NOMO-1 treated with dmso at 0.1 percent for 144 hours (cell line): ENCODE data around the gene LCLAT1.
"Not testable (repeated sequence)": the region's sequence is repeated elsewhere in the genome, so short reads cannot be mapped to it uniquely, and the experiment has no call there.

Experiments
- DNase-seq: peaks from one replicate; lab custom pipeline; 2025; ENCODE audit not compliant: unreplicated experiment; lab: John Stamatoyannopoulos, UW

The LCLAT1 gene

DNA sequence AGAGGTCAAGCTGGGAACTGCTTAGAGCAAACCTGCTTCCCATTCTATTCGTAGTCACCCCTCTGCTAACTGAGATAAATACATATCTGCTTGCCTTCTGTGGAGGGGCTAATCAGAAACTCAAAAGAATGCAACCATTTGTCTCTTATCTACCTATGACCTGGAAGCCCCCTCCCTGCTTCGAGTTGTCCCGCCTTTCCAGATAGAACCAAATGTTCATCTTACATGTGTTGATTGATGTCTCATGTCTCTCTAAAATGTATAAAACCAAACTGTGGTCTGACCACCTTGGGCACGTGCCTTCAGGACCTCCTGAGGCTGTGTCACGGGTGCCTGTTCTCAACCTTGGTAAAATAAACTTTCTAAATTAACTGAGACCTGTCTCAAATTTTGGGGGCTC is 66.6 kb downstream of the LCLAT1 start:
- DNase-seq: not testable (repeated sequence)

DNA sequence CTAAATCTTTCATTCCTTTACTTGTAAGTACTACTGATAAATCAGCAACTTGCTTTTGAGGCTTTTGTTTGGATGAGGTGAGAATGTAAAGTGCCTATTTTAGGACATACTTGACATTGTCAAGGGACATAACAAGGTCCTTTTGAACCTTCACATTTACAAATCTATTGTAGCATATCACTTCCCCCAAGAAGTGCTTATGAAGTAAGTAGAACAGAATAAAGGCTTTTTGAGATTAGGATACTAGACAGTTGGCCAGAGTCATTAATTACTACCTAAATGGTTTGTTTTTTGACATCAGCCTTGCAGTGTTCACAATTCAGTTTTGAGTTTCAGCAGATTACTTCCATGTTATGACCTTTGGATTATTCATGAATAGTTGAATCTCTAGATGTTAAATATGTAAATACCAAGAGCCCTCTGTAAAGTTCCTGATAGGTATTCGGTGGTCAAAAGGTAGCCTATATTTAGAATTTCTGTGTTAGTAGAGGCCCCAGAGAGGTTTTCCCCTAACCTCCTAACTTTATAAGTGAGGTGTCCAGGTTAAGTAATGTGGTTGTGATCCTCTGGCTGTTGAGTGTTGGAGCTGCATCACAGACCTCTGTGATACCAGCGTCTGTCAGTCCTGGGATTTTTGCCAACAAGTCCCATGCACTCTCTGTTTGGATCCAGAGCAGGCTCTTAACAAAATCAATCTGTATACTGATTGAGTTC is 67.2 kb downstream of the LCLAT1 start:
- DNase-seq: no peak

DNA sequence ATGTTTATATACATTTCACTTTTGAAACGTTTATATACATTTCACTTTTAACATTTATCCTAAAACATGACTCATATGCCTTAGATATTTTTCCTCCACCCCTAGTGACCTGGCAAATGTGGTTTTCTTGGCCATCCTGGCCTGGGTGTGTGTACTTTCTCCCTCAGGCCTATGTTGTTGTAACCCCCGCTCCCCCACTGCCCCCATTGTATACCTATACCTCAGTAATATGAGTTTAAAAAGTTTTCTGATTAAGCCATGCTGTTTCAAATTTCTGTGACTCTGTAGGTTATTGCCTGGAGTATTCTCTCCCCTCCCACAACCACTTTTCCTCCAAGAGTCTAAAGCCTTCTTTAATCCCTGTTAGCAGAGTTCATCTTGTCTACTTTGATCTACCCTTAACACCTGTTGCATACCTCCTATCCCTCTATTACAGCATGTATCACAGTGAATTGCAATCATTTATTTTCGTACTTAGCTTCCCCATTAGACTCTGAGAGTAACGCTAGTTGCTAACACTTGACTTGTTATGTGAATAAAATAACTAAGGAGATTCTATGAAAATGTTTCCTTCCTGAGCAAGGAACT is 67.9 kb downstream of the LCLAT1 start:
- no peak for DNase-seq

DNA sequence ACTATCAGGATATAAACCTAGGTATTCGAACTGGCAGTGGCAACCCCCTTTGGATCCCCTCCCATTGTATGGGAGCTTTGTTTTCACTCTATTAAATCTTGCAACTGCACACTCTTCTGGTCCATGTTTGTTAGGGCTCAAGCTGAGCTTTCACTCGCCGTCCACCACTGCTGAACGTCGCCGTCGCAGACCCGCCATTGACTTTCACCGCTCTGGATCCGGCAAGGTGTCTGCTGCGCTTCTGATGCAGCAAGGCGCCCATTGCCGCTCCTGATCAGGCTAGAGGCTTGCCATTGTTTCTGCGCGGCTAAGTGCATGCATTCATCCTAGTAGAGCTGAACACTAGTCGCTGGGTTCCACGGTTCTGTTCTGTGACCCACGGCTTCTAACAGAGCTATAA is 69.1 kb downstream of the LCLAT1 start:
- no peak for DNase-seq

DNA sequence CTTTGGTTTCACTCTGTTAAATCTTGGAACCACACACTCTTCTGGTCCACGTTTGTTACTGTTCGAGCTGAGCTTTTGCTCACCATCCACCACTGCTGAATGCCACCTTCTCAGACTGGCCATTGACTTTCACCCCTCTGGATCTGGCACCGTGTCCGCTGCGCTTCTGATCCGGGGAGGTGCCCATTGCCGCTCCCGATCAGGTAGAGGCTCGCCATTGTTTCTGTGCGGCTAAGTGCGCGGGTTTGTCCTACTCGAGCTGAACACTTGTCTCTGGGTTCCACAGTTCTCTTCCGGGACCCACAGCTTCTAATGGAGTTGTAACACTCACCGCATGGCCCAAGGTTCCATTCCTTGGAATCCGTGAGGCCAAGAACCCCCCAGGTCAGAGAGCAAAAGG is 72.8 kb downstream of the LCLAT1 start:
- no peak for DNase-seq

DNA sequence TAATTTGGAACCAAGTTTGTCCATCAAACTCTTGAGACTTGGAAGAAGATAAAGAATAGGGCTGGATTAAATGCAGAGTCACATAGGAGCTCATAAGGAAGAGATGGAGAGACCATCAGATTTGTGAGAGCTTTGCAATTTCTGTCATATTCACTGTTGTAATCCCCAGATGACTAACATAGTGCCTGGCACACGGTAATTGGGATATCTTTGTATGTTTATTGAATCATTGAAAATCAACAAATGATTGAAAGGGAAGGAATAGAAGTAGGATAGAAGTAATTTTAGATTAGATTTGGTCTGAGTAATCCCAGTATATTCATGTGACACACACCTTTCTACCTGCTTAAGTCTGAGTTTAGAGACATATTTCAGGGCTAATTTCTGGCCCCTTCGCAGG is 75.4 kb downstream of the LCLAT1 start:
- no peak for DNase-seq

DNA sequence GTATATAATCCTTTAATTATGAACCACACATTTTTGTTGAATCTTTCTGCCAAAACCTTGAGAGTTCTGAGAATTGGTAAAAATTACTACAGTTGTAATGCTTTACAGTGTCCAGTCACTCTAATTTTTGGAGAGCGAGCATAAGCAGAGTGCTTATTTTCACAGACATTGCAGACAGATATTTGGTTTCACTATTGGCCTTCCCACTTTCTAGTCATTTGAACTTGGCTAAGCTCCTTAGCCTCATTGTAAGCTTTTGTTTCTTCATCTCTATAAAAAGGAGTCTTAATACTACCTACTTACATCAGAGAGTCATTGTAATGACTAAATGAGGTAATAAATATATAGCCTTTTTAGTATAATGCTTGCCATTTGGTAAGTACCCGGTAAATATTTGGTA is 80.4 kb downstream of the LCLAT1 start:
- DNase-seq: no peak

DNA sequence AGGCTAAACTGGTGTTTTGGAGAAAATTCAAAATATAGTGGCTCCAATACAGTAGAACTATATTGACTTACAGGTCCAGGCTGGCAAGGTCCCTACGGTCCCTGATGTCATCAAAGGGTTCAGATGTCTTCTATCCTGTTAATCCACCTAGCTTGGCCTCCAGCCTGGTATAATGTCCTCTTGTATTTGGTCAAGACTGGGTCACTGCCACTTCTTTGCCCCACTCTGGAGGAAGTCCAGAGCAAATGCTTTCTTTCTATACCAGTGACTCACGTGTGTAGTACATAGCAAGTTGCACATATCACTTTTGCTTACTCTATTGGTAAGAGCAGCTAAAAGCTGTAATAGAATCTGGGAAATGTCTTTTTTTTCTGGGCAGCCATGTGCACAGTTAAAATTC is 80.8 kb downstream of the LCLAT1 start:
- no peak for DNase-seq

DNA sequence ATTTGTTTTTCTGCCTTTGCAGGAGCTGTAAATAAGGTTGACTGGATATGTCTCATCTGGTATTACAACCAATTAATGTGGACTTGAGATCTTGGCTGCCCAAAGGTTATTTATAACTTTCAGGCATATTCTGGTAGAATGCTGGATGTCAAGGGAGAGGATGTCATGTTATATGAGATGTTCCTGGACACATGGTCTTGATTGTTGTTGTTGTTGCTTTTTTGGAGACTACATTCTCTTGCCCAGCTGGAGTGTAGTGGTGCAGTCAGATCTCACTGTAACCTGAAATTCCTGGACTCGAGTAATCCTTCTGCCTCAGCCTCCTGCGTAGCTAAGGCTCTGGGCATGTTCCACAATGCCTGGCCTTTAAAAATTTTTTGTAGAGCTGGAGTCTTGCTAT is 83.3 kb downstream of the LCLAT1 start:
- DNase-seq: no peak

DNA sequence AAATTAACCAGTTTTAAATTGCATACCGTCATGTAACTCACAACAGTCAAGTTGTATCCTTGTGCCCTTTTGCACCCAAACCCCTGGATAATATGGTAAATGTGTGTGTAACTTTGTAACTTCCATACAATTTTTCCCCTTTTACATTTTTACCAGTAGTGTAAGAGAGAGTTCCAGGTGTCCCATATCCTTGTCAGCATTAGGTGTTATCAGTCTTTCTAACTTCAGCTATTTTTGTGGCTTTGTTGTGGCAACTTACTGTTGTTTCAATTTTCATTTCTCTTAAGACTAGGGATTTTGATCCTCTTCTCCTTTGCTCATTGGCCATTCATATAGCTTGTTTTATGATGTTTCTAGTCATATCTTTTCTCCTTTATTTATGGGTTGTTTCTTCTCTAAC is 94.6 kb downstream of the LCLAT1 start:
- DNase-seq: no peak

DNA sequence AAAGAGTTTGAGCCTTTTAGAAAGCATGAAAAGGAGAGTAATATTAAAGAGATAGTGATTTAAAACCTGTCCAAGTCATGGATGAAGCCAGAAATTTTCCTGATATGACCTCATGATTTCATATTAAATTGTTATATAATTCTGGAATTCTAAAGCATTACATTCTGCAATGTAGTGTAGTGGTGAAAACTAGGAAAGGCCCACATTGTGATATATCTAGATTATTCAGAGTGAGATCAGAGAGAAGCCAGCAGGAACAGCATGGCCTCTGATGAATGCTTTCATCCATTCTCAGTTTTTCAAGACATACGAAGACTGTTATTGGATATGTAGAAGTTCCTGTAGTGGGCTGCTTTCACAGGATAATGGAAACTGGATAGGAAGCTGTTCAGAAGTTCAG is 98.8 kb downstream of the LCLAT1 start:
- DNase-seq: no peak

DNA sequence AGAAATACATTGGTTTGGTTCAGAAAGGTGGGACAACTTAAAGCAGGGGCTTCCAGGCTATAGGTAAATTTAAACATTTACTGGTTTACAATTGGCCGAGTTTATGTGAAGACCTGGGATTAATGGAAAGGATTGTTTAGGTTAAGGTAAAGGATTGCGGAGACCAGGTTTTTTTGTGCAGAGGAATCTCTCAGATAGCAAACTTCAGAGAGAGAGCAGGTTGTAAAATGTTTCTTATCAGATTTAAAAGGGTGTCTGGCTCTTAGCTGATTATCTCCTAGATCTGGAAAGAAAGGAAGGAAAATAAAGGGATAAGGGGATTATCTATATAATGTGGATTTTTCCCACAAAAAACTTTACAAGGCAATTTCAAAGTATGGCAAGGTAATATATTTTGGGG is 101.3 kb downstream of the LCLAT1 start:
- DNase-seq: no peak

DNA sequence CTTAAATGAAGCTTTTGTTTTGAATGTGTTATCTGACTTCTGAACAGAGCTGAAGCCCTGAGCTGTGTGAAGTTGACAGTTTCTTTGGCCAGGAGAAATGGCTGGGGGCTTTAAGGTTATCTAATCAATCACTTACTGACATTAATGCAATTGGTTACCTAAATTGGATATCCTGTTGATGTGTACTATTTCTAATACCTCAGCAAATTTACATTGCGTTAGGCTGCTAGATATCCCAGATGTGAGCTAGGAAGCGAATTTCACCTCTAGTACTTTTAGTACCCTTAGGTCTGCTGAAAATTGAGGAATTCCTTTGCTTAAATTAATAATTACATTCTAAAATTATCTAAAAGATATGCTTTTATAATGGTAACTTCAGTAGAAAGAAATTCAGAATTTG is 102.0 kb downstream of the LCLAT1 start:
- no peak for DNase-seq

DNA sequence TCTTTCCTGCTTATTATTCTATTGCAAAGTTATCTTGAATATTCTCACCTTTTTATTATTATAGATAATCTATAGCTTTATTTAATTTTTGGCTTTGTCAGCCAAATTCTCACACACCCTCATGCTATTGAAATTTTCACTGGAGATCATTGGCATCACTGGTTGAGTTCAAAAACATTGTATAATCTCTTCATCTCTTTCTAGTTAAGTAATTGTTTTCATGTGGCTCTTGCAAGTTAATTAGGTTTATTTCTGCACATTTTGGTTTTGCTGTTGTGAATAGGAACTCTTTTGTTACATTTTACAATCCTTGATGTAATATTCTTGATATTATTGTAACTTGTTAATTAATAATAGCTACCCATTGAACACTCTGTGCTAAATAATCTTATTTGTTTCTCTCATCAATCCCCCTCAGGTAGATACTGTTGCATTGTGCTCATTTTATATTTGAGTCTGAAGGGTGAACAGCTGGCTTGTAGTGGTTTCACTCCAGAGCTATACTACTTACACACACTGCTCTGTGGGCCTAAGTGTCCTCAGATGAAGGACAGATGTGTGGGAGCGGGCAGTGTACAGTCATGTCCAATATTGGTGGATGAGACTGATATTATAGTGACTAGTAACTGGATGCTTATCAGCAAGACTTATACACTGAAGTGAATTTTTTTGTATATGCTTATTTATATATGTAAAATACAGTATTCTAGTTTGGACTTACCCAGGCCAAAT is 112.7 kb downstream of the LCLAT1 start:
- DNase-seq: no peak

DNA sequence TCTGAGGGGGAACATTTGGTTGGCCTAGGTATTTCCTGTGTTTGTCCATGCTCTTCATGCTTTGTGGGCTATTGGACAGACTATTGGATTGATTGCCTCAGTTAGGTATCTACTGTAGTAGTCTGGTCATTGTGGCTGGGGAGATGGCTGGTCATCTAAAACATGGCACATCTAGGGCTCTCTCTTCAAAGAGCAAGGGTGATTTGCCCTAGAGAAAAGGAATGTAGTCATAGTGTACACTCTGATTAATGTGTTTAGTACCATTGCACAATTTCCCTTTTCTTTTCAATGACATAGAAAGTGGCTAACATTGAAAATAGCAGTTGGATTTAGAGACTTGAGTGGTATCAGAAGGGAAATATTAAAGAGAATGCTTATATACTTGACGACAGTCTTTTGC is 114.3 kb downstream of the LCLAT1 start:
- DNase-seq: no peak

DNA sequence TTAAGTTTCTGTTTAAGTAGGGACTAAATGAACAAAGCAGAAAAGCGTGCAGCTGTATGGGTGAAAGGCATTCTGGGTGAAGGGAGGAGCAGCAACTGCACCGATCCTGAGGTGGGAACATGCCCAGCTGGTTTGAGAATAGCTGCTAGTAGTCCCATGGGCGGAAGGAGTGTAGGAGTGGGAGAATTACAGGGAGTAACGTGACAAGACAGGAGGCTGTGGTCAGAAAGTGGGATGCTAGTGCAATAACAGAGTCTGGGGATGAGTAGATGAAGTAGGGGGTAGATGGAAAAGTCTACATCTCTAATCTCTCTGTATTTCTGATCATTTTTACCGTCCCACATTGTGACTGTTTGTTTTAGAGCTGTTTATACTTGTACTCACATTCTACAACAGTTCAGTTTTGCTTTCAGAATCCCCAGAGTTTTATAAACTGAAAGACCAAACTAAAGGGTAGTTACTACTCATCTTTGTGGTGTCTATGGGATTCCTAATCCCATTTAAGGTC is 118.9 kb downstream of the LCLAT1 start:
- no peak for DNase-seq

DNA sequence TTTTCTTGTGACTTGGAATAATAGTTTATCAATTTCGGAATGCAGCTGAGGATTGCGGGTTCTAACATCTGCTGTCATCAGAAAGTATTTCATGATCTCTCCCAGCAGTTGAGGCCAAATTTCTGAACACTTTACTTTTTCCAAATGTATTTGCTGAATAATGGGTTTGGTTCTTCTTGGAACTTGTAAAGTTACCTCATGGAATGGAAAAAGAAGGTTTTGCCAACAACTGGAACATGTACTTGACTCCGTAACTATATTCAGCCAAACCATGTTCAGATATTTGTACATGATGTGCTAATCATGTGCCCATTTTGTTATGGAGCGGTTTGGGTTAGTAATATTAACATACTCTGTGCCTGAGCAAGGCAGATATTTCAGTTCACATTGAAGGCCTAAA is 119.6 kb downstream of the LCLAT1 start:
- no peak for DNase-seq

DNA sequence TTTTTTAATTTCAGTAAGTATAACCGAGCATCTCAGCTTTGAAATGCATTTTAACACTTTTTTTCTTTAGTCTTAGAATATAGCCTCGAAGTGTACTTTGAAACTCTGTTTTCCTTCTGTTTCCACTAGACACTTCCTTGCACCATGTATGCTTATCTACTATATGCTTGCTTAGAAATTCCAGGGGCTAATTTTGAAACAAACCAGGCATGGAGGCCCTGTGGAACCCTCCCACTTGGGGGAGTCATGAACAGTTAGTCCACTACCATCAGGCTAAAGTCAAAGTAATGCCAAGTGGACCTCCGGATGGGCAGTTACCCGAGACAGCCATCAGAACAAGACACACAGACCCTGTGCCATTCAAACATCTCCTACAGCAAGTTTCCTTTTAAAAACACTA is 120.3 kb downstream of the LCLAT1 start:
- DNase-seq: no peak

DNA sequence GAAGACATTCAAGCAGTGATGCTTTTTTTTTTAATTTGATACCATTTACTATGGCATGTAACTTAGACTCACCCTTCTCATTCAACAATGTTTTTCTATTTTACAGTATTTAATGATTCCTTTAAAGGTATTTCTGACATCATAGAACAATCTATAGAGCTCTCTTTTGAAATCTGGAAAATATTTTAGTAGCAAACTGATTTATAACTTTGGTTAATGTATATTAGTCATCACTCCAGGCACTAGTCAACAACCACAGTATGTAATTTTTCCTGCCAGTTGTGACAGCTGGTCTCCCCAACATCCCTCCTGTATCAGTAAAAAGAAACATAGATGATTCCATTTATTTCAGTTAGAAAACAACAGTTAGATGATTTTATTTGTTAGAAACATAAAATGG is 122.9 kb downstream of the LCLAT1 start:
- DNase-seq: no peak

DNA sequence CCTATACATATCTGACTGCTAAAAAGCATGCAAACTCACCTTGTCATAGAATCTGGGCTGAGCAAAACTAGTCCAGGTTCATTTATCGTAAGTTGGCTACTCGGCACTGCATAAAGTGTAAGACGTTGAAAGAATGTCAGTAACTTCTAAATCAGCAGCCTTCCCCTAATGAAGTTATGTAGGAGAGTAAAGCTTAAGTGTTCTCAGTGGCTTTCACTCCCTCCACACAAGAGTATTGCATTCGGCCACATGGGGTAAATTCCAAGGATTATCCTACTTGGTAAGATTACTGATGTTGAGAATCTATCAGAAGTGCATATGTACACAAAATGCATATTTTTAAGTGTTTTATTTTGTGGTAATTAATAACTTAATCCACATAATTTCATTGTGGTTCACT is 130.1 kb downstream of the LCLAT1 start:
- no peak for DNase-seq

DNA sequence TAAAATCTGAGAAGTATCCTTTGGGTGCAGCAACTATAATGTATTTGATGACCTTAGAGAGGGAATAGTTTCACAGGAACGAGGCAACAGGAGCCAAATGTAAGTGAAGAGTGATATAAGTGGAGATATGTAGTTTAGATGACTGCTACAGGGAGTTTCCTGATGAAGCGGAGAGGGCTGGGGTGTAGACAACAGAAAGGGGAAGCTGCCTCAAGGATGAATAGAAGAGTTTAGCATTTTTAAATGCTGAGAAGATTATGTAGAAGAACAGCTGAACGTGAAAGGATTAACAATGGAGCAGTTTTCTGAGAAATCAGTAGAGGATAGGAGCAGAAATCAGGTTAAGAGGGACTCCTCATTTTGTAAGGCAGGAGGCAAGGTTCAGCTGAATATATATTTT is 133.3 kb downstream of the LCLAT1 start:
- no peak for DNase-seq

DNA sequence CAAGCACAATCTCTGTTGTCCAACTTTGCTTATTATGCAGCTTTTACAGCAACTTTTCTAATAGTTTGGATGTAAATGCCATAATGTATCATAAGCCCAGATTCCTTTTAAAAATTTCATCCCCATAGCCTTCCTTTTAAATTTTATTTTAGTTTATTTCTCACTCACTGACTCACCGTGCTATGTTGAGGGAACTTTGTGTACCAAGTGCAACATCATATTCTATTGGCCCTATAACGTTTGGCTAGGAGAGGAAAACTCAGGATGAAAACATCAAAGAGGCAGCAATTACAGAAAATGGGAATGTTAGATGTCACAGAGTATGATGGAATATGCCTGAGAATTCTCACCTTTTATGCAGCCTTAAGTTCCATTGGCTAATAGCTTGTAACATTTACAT is 135.5 kb downstream of the LCLAT1 start:
- no peak for DNase-seq
